Stomach (tissue), 9 donors: ENCODE measurements around the gene SPACDR. TPM values are rescaled to one million over a fixed set of nuclear protein-coding genes. Genes with fewer than 3 reads are reported as not detected.

Source experiments
- DNase-seq, 2 donors: peaks; one replicate each; pipeline versions ENCODE4 v3.0.0 to v3.0.0-alpha.2; 2013 to 2019
- H3K27ac ChIP-seq, 5 donors: fragments of 200-600 bp in 4 of 5; sonication (generic) in 4 of 5; one replicate each; pipeline ENCODE4 v1.5.1; 2013 to 2019; ENCODE audit warnings: mild to moderate bottlenecking in 1 of 5, moderate library complexity in 1 of 5
- H3K27me3 ChIP-seq, 3 donors: fragments of 200-600 bp; sonication (generic); one replicate each; pipeline ENCODE4 v1.5.1; 2017 to 2019; ENCODE audit warnings: mixed run types in 1 of 3
- H3K36me3 ChIP-seq, 4 donors: fragments of 200-600 bp; sonication (generic); 1 replicate in 3 of 4; 2 replicates in 1 of 4; pipeline ENCODE4 v1.5.1; 2016 to 2019
- H3K4me1 ChIP-seq, 4 donors: fragments of 200-600 bp; sonication (generic); one replicate each; pipeline ENCODE4 v1.5.1; 2016 to 2019
- H3K4me3 ChIP-seq, 4 donors: fragments of 200-600 bp; sonication (generic) in 3 of 4; one replicate each; pipeline ENCODE4 v1.5.1; 2016 to 2019; ENCODE audit warnings: mild to moderate bottlenecking in 1 of 4
- H3K9me3 ChIP-seq, 4 donors: fragments of 200-600 bp; sonication (generic); one replicate each; pipeline ENCODE4 v1.5.1; 2016 to 2019
- CTCF ChIP-seq, 7 experiments: fragments of 450-650 bp in 4 of 7; fragments of 200-600 bp in 3 of 7; sonication (generic) in 3 of 7; IDR thresholded peaks; one replicate each; pipeline ENCODE4 v1.5.1; 2016 to 2019; ENCODE audit warnings: antibody characterized with exemption in 7 of 7, control low read depth in 2 of 7, mild to moderate bottlenecking in 1 of 7
- EP300 ChIP-seq: sonication (generic); formaldehyde crosslinking; IDR thresholded peaks from one replicate; pipeline ENCODE4 v1.6.1; 2017; ENCODE audit warnings: antibody characterized with exemption
- POLR2A ChIP-seq, 4 donors: fragments of 450-650 bp; IDR thresholded peaks; one replicate each; pipeline ENCODE4 v1.6.1; 2016; ENCODE audit warnings: antibody characterized with exemption in 4 of 4, control low read depth in 2 of 4, mild to moderate bottlenecking in 1 of 4, moderate library complexity in 1 of 4
- POLR2AphosphoS5 ChIP-seq, 3 donors: sonication (generic); formaldehyde crosslinking; IDR thresholded peaks; one replicate each; pipeline ENCODE4 v1.6.1; 2016; ENCODE audit warnings: antibody characterized with exemption in 3 of 3
- WGBS, 5 donors: extraction: QIAGEN DNeasy Blood & Tissue Kit in 3 of 5; methylation state at CpG; one replicate each; pipeline versions ENCODE4 v1.1.5 to v1.1.7; 2013 to 2018; 5-methylcytosine and 5-hydroxymethylcytosine counted together
- intact Hi-C: fragments of 100-400 bp; cut with DNase I; formaldehyde crosslinking; loops from one replicate; pipeline ENCODE4 v1.15.1; 2023; ENCODE audit warnings: low total_unique reads
- polyA plus RNA-seq, 3 donors: library from polyadenylated mRNA; stranded (reverse); fragments of 200-250 nt; gene quantifications; one replicate each; pipeline ENCODE4 v1.2.3, GENCODE V29; 2013
- total RNA-seq, 5 donors: library from RNA; depleted of rRNA; stranded (reverse); fragments of >200 nt; gene quantifications; one replicate each; pipeline versions ENCODE4 v1.1.0 to v1.2.3, GENCODE V29; 2014 to 2016
- donor health status: healthy with polysubstance abuse.
- donor health status: Bipolar disorder and iron deficiency.
- donor health status: healthy.

SPACDR gene
- total and polyA plus RNA-seq, 8 donors: 0.65 to 2.3 (median 1.1) TPM; not detected in 5

- Histone ChIP-seq H3K9me3 (no peaks in the 10 kb centered on the region), H3K36me3 (no peaks in the 10 kb centered on the region), H3K27ac (no peak overlapping the region), H3K27me3 (peaks cover 0 to 14% (median 8%) of the 10 kb centered on the region in 3 donors), H3K4me3 (no peak overlapping the region), H3K4me1 (peaks cover 11 to 18% (median 15%) of the 10 kb centered on the region in 4 donors)
- TF ChIP-seq POLR2AphosphoS5 (IDR thresholded peaks at IDR 0.05) (no peak), EP300 (no peak), POLR2A (IDR thresholded peaks at IDR 0.05) (no peak), CTCF (IDR thresholded peaks at IDR 0.05) (no peak)
- 27 to 42% (median 33%) methylated on average over 6 to 9 of the region's 9 CpGs for WGBS, 5 donors
- intact Hi-C loops: no loop called here
- peak; percentile 38 to 97 for DNase-seq
Observed at GRCh38 chr7:100489824-100490223, 25.8 kb upstream of the SPACDR start.

- 80 to 85% (median 82%) methylated on average over 7 to 10 of the region's 10 CpGs for whole genome bisulfite sequencing, 5 donors
- H3K4me3 ChIP-seq: no peak overlapping the region
Observed at GRCh38 chr7:100489121-100489520, 25.1 kb upstream of the SPACDR start.

GRCh38 chr7:100488333-100489095 is 24.5 kb upstream of the SPACDR start:
- H3K4me3 ChIP-seq: no peak overlapping the region
- H3K4me1 ChIP-seq: peaks cover 5 to 21% (median 18%) of the 10 kb centered on the region in 4 donors
- TF ChIP-seq POLR2A (IDR thresholded peaks at IDR 0.05): no peak
- TF ChIP-seq POLR2AphosphoS5 (IDR thresholded peaks at IDR 0.05): no peak
- no peak for TF ChIP-seq EP300
- no peak for TF ChIP-seq CTCF (IDR thresholded peaks at IDR 0.05)
- H3K9me3 ChIP-seq: no peaks in the 10 kb centered on the region
- H3K27ac ChIP-seq: no peak overlapping the region
- no peaks in the 10 kb centered on the region for H3K36me3 ChIP-seq
- no peak for DNase-seq
- intact Hi-C loops: no loop called here
- 90 to 94% (median 92%) methylated on average over 22 to 44 of the region's 44 CpGs for WGBS, 5 donors
- peaks cover 0 to 5% (median 2%) of the 10 kb centered on the region in 3 donors for H3K27me3 ChIP-seq

More at GRCh38 chr7:100489121-100489520, 25.1 kb upstream of the SPACDR start:
- DNase-seq: peak in 1 of 2 donors; percentile 16
- Histone ChIP-seq H3K27ac (no peak overlapping the region), H3K27me3 (peaks cover 0 to 11% (median 8%) of the 10 kb centered on the region in 3 donors), H3K36me3 (no peaks in the 10 kb centered on the region), H3K9me3 (no peaks in the 10 kb centered on the region), H3K4me1 (peaks cover 11 to 21% (median 19%) of the 10 kb centered on the region in 4 donors)
- intact Hi-C loops: no loop called here
- no peak for TF ChIP-seq EP300
- no peak for TF ChIP-seq CTCF (IDR thresholded peaks at IDR 0.05)
- no peak for TF ChIP-seq POLR2A (IDR thresholded peaks at IDR 0.05)
- TF ChIP-seq POLR2AphosphoS5 (IDR thresholded peaks at IDR 0.05): no peak

GRCh38 chr7:100486753-100487446 is 22.8 kb upstream of the SPACDR start:
- DNase-seq: peak in 1 of 2 donors; percentile 48
- no peaks in the 10 kb centered on the region for H3K27me3 ChIP-seq
- no peaks in the 10 kb centered on the region for H3K36me3 ChIP-seq
- WGBS, 5 donors: 79 to 86% (median 83%) methylated on average over 24 to 30 of the region's 30 CpGs
- H3K9me3 ChIP-seq: no peaks in the 10 kb centered on the region
- H3K4me1 ChIP-seq: peaks cover 7 to 24% (median 20%) of the 10 kb centered on the region in 4 donors
- no peak overlapping the region for H3K27ac ChIP-seq
- intact Hi-C loops: no loop called here
- no peak overlapping the region for H3K4me3 ChIP-seq
- no peak for TF ChIP-seq EP300
- TF ChIP-seq CTCF (IDR thresholded peaks at IDR 0.05): no peak
- TF ChIP-seq POLR2A (IDR thresholded peaks at IDR 0.05): no peak
- no peak for TF ChIP-seq POLR2AphosphoS5 (IDR thresholded peaks at IDR 0.05)
